Fibroblast of the conjunctiva (primary cell): ENCODE results near the gene CLDN18.

ENCODE experiments used
- DNase-seq: peaks from one replicate; pipeline ENCODE4 v3.0.0-alpha.2; 2010; ENCODE audit warnings: low read depth

Gene CLDN18

GRCh38 chr3:138025553-138025952, 15.6 kb downstream of the CLDN18 start:
- DNase-seq: no peak

DNA sequence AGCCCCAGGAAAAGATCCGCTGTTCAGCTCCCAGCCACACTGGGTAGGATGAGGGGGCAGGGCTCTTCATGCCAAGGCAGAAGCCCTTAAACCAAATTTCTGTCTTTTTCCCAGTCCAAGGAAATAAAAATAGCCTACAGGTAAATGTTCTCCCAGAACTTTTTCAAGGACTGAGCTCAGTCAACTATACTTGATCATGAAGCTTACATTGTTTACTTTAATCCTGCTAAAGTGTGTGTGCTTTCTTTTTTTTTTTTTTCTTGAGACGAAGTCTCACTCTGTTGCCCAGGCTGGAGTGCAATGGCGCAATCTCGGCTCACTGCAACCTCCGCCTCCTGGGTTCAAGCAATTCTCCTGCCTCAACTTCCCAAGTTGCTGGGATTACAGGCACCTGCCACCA, 17.9 kb downstream of the CLDN18 start:
- DNase-seq: no peak

- DNase-seq: no peak
These were observed 20.8 kb downstream of the CLDN18 start for GRCh38 chr3:138030734-138031280.

DNA sequence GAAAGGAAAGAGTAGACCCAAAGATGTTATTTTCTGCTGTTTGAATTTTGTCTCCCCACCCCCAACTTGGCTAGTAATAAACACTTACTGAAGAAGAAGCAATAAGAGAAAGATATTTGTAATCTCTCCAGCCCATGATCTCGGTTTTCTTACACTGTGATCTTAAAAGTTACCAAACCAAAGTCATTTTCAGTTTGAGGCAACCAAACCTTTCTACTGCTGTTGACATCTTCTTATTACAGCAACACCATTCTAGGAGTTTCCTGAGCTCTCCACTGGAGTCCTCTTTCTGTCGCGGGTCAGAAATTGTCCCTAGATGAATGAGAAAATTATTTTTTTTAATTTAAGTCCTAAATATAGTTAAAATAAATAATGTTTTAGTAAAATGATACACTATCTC, 21.6 kb downstream of the CLDN18 start:
- DNase-seq: no peak

- DNase-seq: no peak
These were observed 22.6 kb downstream of the CLDN18 start for GRCh38 chr3:138032567-138032966.

DNA sequence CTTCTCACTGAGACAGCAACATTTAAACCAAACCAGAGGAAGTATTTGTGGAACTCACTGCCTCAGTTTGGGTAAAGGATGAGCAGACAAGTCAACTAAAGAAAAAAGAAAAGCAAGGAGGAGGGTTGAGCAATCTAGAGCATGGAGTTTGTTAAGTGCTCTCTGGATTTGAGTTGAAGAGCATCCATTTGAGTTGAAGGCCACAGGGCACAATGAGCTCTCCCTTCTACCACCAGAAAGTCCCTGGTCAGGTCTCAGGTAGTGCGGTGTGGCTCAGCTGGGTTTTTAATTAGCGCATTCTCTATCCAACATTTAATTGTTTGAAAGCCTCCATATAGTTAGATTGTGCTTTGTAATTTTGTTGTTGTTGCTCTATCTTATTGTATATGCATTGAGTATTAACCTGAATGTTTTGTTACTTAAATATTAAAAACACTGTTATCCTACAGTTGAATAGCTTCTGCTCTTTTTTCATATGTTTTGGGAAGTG, 23.3 kb downstream of the CLDN18 start:
- no peak for DNase-seq

- no peak for DNase-seq
These were observed 25.0 kb downstream of the CLDN18 start for GRCh38 chr3:138034918-138035317.

- DNase-seq: no peak
These were observed 26.6 kb downstream of the CLDN18 start for GRCh38 chr3:138036572-138036971.

DNA sequence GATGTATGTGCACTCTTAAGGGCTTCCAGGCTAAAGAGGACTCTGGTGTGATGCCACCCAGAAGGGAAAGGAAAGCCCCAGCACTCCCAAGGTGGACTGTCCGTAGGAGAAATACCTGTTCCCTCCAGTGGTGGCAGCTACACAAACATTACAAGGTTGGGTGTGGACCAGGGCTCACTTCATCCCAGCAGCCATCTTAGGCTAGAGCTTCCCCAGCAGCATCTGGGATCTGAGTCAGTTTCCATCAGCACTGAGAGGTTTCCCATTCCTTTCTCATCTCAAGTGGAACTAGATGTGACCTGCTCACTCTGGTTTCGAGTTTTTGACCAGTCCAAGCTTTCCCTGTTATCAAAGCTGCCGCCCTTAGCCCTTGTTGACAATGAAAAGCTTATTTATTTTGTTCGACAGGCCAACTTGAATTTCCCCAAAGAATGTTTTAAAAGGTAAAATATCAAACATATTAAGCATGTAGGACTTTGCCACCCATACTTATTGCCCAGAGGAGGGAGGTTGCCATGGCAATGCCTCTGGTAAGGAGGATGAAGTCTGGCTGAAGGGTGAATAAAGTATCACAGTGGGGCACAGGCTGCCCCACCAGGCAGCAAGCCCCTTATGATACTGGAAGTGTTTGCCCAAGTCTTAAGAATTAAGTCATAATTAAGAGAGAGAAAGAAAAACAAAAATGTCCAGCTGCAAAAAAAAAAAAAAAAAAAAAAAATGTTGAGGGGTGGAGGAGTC, 28.9 kb downstream of the CLDN18 start:
- no peak for DNase-seq

GRCh38 chr3:138042043-138042442, 32.1 kb downstream of the CLDN18 start:
- peak; percentile 34 for DNase-seq

DNA sequence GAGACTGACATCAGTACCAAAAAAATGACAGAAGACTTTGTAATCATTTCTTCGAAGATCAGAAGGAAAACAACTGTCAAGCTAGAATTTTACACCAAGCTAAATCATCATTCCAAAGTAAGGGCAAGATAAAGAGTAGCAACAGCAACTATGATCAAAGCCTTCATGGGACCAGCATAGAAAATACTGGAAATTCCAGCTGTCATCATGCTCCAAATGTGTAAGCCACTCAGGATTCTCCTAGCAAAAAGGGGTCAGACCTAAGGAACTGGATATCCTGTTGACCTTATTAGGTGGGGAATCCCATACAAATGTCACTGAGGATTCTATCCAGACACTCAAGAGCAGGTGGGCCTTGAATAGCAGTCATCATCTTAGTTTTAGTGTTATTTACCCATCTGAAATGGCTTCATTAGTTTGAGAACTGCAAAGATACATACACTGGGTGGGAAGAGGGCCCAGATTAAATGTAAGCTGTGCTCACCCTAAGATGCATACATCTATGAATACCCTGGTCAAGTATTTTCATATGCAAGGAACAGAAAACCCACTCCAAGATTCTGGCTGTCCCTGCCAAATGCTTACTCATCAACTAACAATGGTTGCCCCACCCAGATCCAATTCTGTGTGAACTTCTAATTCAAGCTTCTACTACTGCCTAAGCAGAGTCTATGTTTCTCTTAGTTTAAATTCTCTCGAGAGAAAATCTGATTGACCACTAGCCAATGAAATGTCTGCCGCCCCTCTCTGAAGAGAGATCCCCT, 33.5 kb downstream of the CLDN18 start:
- DNase-seq: peak; percentile 89

GRCh38 chr3:138046085-138046484, 36.1 kb downstream of the CLDN18 start:
- DNase-seq: no peak

DNA sequence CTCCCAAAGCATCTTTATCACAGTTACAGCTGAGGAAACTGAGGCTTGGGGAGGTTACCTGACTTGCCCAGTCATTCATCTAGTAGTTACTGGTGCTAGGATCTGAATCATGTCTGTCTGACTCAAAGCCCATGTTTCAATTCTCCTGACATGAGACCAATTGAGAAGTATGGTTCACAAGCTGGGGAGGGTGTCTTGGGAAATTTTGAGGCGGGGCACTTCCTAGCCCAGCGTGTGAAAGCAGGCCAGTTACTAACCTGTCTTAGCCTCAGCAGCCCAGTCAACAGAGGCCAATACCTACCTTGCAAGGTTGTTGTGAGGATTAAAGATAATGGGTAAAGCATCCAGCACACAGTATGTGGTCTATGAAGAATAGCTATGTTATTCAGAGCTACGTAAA, 37.0 kb downstream of the CLDN18 start:
- no peak for DNase-seq

DNA sequence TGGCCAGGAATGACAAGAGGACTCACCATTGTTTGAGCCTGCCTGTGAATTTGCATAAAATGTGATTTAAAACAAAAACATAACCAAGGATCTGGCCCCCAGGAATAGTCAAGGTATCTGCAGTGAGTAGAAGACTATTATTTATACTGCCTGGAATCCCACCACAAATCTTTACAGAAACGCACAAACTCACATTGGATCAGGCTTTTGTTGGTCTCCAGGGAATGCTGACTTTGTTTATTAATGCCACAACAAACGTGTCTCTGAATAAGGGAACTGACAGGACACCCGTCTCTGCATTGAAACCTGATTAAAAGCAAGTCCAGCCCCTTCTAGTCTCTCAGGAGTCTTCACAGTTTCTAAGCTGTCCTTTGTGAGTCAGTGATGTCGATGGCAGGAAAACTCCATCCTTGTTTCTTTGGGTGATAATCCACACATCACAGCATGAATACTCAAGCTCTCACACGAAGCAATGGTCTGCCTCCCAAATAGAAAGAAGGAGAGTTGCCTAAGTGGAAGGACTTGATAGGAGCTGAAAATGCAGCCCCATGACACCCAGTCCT, 37.7 kb downstream of the CLDN18 start:
- no peak for DNase-seq

GRCh38 chr3:138049157-138049919, 39.4 kb downstream of the CLDN18 start:
- DNase-seq: no peak

DNA sequence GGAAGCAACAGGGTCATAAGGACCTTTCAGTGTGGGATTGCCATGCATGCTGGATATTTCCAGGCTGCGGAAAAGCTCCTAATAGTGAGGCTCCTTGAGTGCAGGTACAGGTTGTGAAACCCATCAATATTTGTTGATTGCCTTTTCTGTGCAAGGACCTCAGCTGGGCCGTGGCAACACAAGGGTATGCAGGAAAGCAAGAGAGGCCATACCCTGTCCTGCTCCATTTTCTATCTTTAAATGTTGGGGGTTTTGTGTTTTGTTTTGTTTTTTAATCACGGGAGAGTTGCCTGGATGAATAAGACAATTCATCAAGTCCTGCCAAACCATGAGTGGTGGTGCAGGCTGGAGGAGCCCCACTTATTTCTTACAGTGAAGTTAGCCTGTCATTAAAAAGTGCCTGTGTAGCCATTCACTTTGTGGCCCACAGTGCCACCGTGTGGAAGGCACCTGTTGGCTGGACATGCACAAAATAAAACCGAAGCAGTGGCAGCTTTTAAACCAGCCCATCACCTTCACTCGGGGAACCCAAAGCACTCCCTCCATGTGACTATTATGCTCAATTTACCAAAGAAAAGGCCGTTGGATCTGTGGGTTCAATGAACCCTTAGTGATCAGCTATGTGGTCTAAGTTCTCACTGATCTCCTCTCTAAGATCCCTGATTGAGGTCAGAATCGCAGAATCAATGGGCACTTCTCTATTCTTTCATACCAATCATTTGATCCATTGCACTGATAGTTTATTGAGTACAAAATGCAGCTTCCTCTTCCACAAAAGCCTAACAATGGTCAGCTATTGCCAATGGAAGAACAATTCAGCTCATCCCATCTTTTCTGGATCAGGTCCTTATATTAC, 42.2 kb downstream of the CLDN18 start:
- peak; percentile 31 for DNase-seq

- DNase-seq: no peak
These were observed 44.1 kb downstream of the CLDN18 start for GRCh38 chr3:138054057-138054456.

GRCh38 chr3:138057384-138057783, 47.4 kb downstream of the CLDN18 start:
- no peak for DNase-seq

- no peak for DNase-seq
These were observed 49.3 kb downstream of the CLDN18 start for GRCh38 chr3:138059261-138059660.

DNA sequence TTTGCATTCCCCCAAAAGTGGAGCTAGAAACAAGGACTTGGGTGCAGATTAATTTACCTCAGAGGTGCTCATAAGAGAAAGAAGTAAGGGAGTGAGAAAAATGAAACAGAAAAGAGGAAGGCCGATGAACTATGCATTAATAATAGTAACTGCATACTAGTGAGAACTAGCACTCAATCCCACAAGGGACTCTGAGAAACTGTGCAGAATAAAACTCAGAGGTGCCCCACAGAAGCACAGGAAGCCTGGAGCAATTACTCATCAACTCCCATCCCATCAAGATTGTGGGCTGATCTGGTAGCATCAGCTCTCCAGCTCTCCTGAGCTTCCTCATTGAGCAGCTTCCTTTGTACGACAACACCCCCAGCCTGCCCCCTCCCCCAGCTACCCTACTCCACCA, 50.8 kb downstream of the CLDN18 start:
- no peak for DNase-seq

GRCh38 chr3:138062037-138062436, 52.1 kb downstream of the CLDN18 start:
- no peak for DNase-seq
